Left ventricle myocardium superior (tissue), 1 donor: ENCODE measurements around the gene FAM89B. TPM values are rescaled to one million over a fixed set of nuclear protein-coding genes. Genes with fewer than 3 reads are reported as not detected.

Experiments used
- ATAC-seq: fragments of 200-7000 bp; cut with Tn5 transposase; one replicate; pipeline ENCODE4 v1.9.1; 2020; ENCODE audit warnings: mild to moderate bottlenecking, moderate library complexity
- DNase-seq: peaks from one replicate; pipeline ENCODE4 v3.0.0-alpha.2; 2020
- intact Hi-C: fragments of 100-400 bp; cut with micrococcal nuclease; formaldehyde crosslinking; loops from one replicate; pipeline ENCODE4 v1.11.0; 2022
- total RNA-seq: library from RNA; stranded (reverse); fragmentation: NEBNext Ultra II Directional; extraction: Animal tissue kit (Norgen Biotek cat#: 25700); gene quantifications from one replicate; pipeline ENCODE4 v1.2.1, GENCODE V29; 2021
- donor health status: DM: no; HTN: yes; CAD: no; lungs with severe emphysema.

Gene FAM89B
- total RNA-seq, 1 donor from 2014 or later: 39.3 TPM

DNA sequence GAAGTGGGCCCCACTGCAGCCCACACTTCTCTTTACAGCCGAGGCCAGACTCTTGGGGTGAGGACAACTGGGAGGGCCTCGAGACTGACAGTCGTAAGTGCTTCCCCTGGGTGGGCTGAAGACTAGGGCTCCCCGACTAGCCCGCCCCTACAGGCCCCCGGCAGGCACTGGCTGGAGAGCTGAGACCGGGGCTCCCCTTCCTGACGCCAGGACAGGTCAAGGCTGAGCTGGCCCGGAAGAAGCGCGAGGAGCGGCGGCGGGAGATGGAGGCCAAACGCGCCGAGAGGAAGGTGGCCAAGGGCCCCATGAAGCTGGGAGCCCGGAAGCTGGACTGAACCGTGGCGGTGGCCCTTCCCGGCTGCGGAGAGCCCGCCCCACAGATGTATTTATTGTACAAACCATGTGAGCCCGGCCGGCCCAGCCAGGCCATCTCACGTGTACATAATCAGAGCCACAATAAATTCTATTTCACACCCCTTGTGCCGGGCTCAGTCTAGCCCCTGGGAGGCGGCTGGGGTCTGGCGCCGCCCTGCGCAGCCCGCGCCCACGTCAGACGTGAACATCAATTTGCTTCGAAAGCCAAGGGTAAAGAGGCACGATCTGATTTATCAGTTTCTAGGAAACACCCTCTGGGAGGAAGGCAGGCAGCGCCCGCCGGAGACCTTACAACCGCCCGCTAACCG lies 34.0 kb upstream of the FAM89B start:
- intact Hi-C loops: no loop called here

GRCh38 chr11:65538915-65539743 lies 33.2 kb upstream of the FAM89B start:
- ATAC-seq (no peak), DNase-seq (peak; percentile 30)
- intact Hi-C loops: no loop called here

More for the DNA sequence above, 34.0 kb upstream of the FAM89B start:
- DNase-seq (peak; percentile 35), ATAC-seq (no peak)

GRCh38 chr11:65539744-65540289 lies 32.5 kb upstream of the FAM89B start:
- ATAC-seq (peak; percentile 10), DNase-seq (no peak)
- intact Hi-C loops: loop anchor here (10.0 kb wide), 1 partner anchor 55 kb away; the partner anchor contains the start of gene KCNK7

DNA sequence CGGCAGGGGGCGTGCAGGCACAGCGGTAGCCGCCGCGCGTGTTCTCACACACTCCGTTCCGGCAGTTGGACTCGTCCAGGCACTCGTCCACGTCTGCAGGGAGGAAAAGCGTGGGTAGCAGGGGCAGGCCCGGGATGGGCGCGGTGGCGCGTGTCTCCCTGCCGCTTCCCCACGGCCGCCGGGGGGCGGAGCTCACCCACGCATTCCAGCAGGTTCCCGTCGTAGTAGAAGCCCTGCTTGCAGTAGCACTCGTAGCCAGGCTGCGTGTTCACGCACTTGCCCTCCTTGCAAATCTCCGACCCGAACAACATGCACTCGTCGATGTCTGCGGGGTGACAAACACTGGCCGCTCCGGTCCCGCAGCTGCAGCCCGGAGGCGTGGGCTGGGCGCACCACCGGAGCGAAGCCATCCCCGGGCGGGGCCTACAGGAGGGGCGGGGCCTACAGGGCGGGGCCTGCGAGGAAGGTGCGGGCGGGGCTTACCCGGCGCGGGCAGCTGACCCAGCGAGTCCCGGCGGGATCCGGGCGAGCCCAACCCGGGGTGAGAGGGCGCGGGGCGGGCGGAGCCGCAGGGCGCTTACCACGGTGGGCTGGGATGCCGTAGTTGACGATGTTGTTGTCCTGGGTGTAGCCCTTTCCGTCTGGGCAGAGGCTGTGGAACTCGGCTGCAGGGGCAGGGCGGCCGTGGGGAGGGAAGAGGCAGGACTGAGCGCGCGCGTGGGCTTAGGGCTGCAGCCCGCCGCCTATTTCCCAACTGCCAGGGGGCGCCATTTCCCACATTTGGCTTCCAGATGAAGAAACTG lies 31.8 kb upstream of the FAM89B start:
- ATAC-seq: peak; percentile 94
- peak; percentile 96 for DNase-seq
- intact Hi-C loops: loop anchor here (10.0 kb wide), 1 partner anchor 54 kb away; the partner anchor contains the start of gene KCNK7

DNA sequence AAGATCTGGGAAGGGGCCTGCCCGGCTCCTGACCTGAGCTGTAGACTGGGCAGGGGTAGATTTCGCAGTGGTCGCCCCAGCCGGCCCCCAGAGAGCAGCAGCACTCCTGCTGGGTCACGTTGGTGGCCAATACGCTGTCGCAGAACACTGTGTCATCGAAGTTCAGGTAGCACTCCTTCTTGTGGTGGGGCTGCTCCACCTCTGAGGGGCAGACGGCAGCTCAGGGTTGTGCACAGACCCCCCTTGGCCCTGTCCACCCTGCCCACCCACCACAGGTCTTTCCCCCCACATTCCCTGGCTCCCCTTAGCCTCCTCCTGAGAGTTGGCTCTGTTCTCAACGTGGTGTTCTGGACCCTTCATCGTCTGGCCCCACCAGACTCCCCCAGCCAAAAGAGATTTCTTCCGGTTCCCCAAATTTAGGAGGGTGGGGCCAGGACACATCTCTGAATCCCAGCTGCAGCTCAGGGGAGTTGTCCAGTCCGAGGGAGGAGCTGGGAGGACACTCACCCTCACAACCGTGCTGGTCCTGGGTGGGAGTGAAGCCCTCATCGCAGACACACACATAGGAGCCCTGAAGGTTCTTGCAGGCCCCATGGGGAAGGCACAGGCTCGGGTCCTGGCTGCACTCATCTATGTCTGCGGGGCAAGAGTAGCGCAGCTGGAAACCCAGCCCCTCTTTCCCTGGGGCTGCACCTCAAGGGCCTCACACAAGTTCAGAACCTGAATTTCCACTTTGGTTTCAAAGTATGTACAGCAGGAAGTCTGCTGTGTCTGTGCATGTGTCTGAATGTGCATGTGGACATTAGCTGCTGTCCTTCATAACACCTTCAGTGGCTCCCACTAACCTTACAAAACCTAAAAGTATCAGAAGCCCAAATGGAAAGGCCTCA lies 31.0 kb upstream of the FAM89B start:
- no peak for ATAC-seq

GRCh38 chr11:65542738-65543390 lies 29.5 kb upstream of the FAM89B start:
- DNase-seq (no peak), ATAC-seq (no peak)
- intact Hi-C loops: loop anchor here (10.0 kb wide), 1 partner anchor 52 kb away; the partner anchor contains the start of gene KCNK7

More for the DNA sequence above, 31.0 kb upstream of the FAM89B start:
- intact Hi-C loops: loop anchor here (10.0 kb wide), 1 partner anchor 53 kb away; the partner anchor contains the start of gene KCNK7
- no peak for DNase-seq

DNA sequence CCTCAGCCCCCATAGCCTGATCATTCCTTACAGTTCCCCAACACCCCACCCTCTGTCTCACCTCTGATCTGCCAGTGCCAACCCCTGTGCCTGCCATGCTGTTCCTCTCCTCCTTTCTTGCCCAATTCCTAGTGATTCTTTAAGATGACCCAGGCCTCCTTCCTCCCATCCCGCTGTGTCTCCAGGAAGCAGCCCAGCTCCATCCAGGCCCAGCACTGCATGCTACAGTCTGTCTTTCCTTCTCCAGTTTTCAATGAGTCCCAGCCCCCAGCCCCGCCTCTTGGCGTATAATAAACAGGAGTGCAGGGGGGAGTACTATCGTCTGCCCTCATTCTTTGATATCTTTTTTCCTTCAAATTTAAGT lies 26.5 kb upstream of the FAM89B start:
- intact Hi-C loops: loop anchor here (10.0 kb wide), 1 partner anchor 49 kb away; the partner anchor contains the start of gene KCNK7
- DNase-seq: no peak
- no peak for ATAC-seq

DNA sequence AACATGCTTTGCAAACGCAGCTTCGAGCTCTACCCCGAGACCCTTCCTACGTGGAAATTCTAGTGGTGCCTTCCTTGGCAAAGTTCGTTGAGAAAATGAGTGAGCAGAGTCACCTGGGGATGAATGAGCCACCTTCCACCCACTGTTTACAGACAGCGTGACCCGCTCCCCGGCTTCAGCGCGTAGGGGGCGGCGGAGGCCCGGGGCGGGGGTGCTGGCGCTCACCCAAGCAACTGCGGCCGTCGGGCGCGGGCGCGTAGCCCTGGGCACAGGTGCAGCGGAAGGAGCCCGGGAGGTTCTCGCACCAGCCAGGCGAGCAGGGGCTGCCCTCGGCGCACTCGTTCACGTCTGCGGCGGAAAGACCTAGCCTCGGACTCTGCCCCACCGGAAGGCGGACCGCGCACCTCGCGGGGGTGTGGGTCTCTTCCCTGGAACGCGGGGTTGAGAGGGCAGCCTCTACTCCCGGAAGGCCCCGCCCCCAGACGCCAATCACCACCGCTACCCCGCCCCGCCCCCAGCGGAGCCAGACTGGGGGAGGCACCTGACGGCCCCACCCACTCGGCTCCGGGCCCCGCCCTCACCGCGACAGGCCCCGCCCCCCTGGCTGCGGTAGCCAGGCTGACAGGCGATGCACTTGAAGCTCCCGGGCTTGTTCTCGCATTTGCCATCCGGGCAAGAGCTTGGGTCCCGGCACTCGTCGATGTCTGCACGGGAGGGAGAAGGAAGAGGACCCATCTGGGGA lies 25.9 kb upstream of the FAM89B start:
- DNase-seq (peak; percentile 89), ATAC-seq (peak; percentile 76)
- intact Hi-C loops: loop anchor here (10.0 kb wide), 1 partner anchor 48 kb away; the partner anchor contains the start of gene KCNK7

GRCh38 chr11:65547446-65548125 lies 24.8 kb upstream of the FAM89B start:
- DNase-seq (no peak), ATAC-seq (no peak)
- intact Hi-C loops: loop anchor here (10.0 kb wide), 1 partner anchor 47 kb away; the partner anchor contains the start of gene KCNK7

- ATAC-seq (no peak), DNase-seq (no peak)
Measured at GRCh38 chr11:65548395-65548794, 23.9 kb upstream of the FAM89B start.

GRCh38 chr11:65549096-65549495 lies 23.2 kb upstream of the FAM89B start:
- intact Hi-C loops: loop anchor here (10.0 kb wide), 1 partner anchor 46 kb away; the partner anchor contains the start of gene KCNK7
- no peak for ATAC-seq
- no peak for DNase-seq

More at GRCh38 chr11:65548395-65548794, 23.9 kb upstream of the FAM89B start:
- intact Hi-C loops: loop anchor here (10.0 kb wide), 1 partner anchor 46 kb away; the partner anchor contains the start of gene KCNK7

- intact Hi-C loops: no loop called here
- DNase-seq (peak; percentile 67), ATAC-seq (peak; percentile 40)
Measured at GRCh38 chr11:65551572-65552387, 20.6 kb upstream of the FAM89B start.

DNA sequence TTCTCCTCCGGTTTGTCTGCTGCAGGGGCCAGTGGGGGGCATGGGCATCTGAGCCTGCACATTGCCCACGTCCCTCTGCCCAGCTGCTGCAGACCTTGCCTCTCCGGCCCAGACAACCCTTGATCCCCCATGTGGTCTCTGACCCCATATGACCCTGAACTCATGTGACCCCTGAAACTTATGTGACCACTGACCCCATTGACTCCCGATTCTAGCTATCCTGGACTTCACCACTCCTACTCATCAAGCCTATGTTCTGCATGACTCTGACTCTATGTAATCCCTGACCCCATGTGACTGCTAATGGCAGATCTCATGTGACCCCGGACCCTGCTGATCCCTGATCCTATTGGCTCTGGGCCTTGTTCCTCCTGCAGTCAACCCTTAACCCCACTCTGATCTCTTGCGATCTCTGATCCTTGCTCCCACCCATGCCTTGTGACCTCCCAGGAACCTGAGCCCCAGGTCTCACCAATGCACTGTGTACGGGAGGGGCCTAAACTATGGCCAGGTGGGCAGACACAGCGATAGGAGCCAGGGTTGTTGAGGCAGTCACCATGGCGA lies 19.9 kb upstream of the FAM89B start:
- intact Hi-C loops: no loop called here
- no peak for DNase-seq
- no peak for ATAC-seq

DNA sequence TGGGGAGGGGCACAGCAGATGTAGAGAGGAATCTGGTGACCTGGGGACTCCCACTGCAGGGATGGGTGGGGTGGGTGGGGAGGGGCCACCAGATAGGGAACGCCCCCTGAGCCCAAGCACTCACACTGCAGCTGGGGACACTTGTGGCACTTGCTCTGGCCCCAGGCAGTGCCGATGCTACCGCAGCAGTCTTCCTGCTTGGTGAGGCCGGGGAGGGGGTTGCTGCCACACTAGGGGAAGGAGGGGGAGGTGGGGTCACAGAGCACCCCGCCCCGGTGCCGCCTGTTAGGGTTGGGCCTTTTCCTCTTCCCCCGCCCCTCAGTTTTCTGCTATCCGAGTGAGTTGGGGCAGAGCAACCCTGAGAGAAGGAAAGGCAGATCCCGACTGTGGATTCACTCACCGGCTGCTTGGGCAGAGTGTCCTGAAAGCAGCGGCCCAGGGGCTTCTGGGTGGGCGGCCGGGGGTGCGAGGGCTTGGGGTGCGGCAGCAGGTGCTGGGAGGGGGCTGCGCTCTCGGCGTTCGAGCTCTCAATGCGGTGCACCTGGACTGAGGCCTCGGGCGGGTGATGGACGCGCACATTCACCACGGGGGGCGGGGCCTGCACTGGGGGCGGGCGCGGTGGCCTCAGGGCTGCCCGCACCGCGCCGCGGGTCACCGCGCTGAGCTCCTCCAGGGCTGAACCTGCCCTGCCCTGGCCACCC lies 18.9 kb upstream of the FAM89B start:
- ATAC-seq (no peak), DNase-seq (no peak)
- intact Hi-C loops: no loop called here
